ENCODE data around the gene VAV2.

- no peak for TF ChIP-seq CTCF (conservative IDR thresholded peaks at IDR 0.05)
- TF ChIP-seq ZFX (IDR thresholded peaks at IDR 0.05) = no peak
Observed at GRCh38 chr9:133891741-133892140, 100.4 kb downstream of the VAV2 start.

Data from C4-2B (cell line).